Brain microvascular endothelial cell (primary cell): Measurements from ENCODE around the gene HNRNPLL.

Experiments used
- DNase-seq: peaks from one replicate; pipeline ENCODE4 v3.0.0-alpha.2; 2020
- H3K27ac ChIP-seq: fragments of 250-450 bp; sonication (Bioruptor Pico); 2 replicates; pipeline ENCODE4 v1.5.1; 2020; ENCODE audit warnings: mild to moderate bottlenecking, moderate library complexity
- H3K27me3 ChIP-seq: fragments of 250-450 bp; sonication (Bioruptor Pico); replicated peaks from 2 replicates; pipeline ENCODE4 v1.5.1; 2020; ENCODE audit warnings: mild to moderate bottlenecking
- H3K36me3 ChIP-seq: fragments of 250-450 bp; sonication (Bioruptor Pico); replicated peaks from 2 replicates; pipeline ENCODE4 v1.5.1; 2020; ENCODE audit warnings: mild to moderate bottlenecking
- H3K4me3 ChIP-seq: 2 replicates; pipeline ENCODE4 v1.5.1; 2011; ENCODE audit warnings: low read depth, mild to moderate bottlenecking, control low read depth, low read length, moderate library complexity
- in situ Hi-C: cut with HindIII; loops from 2 replicates; pipeline ENCODE4 v1.10.0; 2017; ENCODE audit warnings: low sequenced_read_pairs, low pct_ligation_motif_present
- TF ChIP-seq, protein P1 (sequence below): IDR thresholded peaks from 2 replicates; pipeline ENCODE4 v1.5.1; 2011; ENCODE audit warnings: low read depth, mild to moderate bottlenecking, moderate library complexity, low read length, control low read depth, inconsistent platforms; ENCODE audit errors: missing control alignments

HNRNPLL gene

GRCh38 chr2:38632980-38633379 is 30.3 kb upstream of the HNRNPLL start:
- H3K27ac ChIP-seq: no peak overlapping the region
- H3K27me3 ChIP-seq: no peaks in the 10 kb centered on the region
- in situ Hi-C loops: no loop called here
- H3K36me3 ChIP-seq: no peaks in the 10 kb centered on the region
- TF ChIP-seq, protein P1, sequence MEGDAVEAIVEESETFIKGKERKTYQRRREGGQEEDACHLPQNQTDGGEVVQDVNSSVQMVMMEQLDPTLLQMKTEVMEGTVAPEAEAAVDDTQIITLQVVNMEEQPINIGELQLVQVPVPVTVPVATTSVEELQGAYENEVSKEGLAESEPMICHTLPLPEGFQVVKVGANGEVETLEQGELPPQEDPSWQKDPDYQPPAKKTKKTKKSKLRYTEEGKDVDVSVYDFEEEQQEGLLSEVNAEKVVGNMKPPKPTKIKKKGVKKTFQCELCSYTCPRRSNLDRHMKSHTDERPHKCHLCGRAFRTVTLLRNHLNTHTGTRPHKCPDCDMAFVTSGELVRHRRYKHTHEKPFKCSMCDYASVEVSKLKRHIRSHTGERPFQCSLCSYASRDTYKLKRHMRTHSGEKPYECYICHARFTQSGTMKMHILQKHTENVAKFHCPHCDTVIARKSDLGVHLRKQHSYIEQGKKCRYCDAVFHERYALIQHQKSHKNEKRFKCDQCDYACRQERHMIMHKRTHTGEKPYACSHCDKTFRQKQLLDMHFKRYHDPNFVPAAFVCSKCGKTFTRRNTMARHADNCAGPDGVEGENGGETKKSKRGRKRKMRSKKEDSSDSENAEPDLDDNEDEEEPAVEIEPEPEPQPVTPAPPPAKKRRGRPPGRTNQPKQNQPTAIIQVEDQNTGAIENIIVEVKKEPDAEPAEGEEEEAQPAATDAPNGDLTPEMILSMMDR: no peak
- DNase-seq: no peak
- no peak overlapping the region for H3K4me3 ChIP-seq

DNA sequence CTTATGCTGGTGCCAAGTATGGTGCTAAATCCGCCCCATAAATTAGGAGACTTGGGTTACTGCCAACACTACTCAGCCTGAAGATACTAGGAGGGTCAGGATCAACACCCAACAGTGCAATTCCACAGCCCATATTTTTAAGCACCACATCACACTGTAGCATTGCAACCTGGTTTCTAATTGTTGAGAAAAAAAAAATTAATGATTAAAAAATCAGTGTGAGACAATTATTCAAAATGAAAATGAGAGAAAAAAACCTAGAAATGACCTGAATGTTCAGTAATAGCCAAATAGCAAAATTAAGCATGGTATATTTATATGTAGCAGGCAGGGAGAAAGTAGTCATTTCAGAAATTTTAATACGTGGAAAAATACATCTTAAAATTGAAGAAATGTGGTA is 29.2 kb upstream of the HNRNPLL start:
- in situ Hi-C loops: no loop called here
- H3K27me3 ChIP-seq: no peaks in the 10 kb centered on the region
- no peak overlapping the region for H3K4me3 ChIP-seq
- H3K27ac ChIP-seq: no peak overlapping the region
- no peak for DNase-seq
- TF ChIP-seq, protein P1: no peak
- no peaks in the 10 kb centered on the region for H3K36me3 ChIP-seq

DNA sequence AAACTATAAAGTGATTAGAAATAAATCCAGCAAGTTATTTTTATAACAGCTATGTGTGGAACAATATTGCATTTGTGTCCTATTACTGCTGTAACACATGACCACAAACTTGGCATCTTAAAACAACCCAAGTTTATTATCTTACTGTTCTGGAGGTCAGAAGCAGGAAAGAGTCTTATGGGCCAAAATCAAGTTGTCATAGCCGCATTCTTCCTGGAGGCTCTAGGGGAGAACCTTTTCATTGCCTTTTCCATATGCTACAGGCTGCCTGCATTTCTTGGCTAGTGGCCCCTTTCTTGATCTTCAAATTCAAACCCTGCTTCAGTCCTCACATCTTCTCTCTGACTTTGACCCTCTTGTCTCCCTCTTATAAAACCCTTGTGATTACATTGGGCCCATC is 27.0 kb upstream of the HNRNPLL start:
- in situ Hi-C loops: no loop called here
- TF ChIP-seq, protein P1: no peak
- no peaks in the 10 kb centered on the region for H3K36me3 ChIP-seq
- H3K27me3 ChIP-seq: no peaks in the 10 kb centered on the region
- no peak overlapping the region for H3K4me3 ChIP-seq
- DNase-seq: no peak
- H3K27ac ChIP-seq: no peak overlapping the region

- Histone ChIP-seq H3K27ac (no peak overlapping the region), H3K36me3 (no peaks in the 10 kb centered on the region), H3K4me3 (no peak overlapping the region), H3K27me3 (no peaks in the 10 kb centered on the region)
- in situ Hi-C loops: no loop called here
- no peak for DNase-seq
- TF ChIP-seq, protein P1: no peak
Measured at GRCh38 chr2:38627391-38627790, 24.7 kb upstream of the HNRNPLL start.

DNA sequence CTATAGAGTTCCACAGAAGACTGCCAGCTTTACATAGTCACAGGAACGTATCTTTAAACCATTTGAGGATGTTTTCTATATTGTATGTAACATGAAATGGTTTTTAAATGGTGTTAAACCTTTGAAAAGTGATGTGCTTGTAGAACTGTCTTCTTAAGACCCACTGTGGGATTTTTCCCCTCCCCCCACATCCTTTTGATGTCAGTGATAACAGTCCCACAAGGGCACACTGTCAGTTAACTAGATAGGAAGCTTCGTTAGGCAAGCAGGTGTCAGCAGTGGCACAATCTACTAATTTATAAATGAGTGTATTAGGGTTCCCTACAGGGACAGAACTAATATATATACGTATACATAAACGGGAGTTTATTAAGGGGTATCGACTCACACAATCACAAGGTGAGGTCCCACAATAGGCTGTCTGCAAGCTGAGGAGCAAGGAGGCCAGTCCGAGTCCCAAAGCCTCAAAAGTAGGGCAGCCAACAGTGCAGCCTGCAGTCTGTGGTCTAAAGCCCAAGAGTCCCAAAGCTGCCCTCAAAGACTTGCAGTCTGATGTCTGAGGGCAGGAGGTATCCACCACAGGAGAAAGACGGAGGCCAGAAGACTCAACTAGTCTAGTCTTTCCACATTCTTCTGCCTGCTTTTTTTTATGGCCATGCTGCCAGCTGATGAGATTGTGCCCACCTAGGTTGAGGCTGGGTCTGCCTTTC is 23.8 kb upstream of the HNRNPLL start:
- Histone ChIP-seq H3K27me3 (no peaks in the 10 kb centered on the region), H3K36me3 (no peaks in the 10 kb centered on the region), H3K4me3 (no peak overlapping the region), H3K27ac (no peak overlapping the region)
- in situ Hi-C loops: no loop called here
- no peak for DNase-seq
- TF ChIP-seq, protein P1: no peak

DNA sequence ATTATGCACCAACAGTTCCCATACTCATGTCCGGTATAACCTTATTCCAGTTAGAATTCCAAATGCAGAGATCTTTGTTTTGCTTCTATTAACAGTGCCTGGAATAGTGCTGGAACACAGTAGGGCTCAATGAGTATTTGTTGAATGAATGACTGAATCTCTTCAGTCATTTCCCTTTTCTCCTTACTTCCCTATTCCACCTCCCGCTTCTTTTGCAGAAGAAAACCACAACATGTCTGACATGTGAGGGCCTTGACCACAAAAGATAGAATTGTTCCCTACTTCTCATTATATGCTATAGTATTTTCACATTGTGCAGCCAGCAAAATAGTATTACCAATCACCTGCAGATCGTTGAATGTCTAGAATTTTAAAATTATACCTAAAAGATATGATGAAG is 19.5 kb upstream of the HNRNPLL start:
- TF ChIP-seq, protein P1: no peak
- in situ Hi-C loops: no loop called here

More for the DNA sequence above, 19.5 kb upstream of the HNRNPLL start:
- H3K27me3 ChIP-seq: no peaks in the 10 kb centered on the region
- no peak overlapping the region for H3K27ac ChIP-seq
- H3K36me3 ChIP-seq: no peaks in the 10 kb centered on the region
- DNase-seq: no peak
- H3K4me3 ChIP-seq: no peak overlapping the region
